Activated effector memory CD4-positive, alpha-beta T cell treated with anti-CD3 and anti-CD28 coated beads, Interleukin-2, amount 50 U/mL, for 16 hours (primary cell): ENCODE results near the gene MAGI2.
"Not testable (repeated sequence)": the region's sequence is repeated elsewhere in the genome, so short reads cannot be mapped to it uniquely, and the experiment has no call there.

Experiments used
- DNase-seq: peaks from one replicate; pipeline ENCODE4 v3.0.0-alpha.2; 2020

The MAGI2 gene

GRCh38 chr7:79019711-79020110 lies 433.8 kb downstream of the MAGI2 start:
- not testable (repeated sequence) for DNase-seq

GRCh38 chr7:79011921-79012320 lies 441.5 kb downstream of the MAGI2 start:
- DNase-seq, result no peak

GRCh38 chr7:79009647-79010046 lies 443.8 kb downstream of the MAGI2 start:
- DNase-seq, result no peak

- DNase-seq, result no peak
These were observed 444.7 kb downstream of the MAGI2 start for GRCh38 chr7:79008786-79009185.

GRCh38 chr7:78996013-78996412 lies 457.5 kb downstream of the MAGI2 start:
- DNase-seq, result no peak

GRCh38 chr7:78993341-78993740 lies 460.1 kb downstream of the MAGI2 start:
- DNase-seq, result no peak

GRCh38 chr7:78985509-78985908 lies 468.0 kb downstream of the MAGI2 start:
- DNase-seq, result no peak

- no peak for DNase-seq
These were observed 470.0 kb downstream of the MAGI2 start for GRCh38 chr7:78983483-78983882.

- DNase-seq, result no peak
These were observed 483.0 kb downstream of the MAGI2 start for GRCh38 chr7:78970440-78970916.

GRCh38 chr7:78968951-78969350 lies 484.5 kb downstream of the MAGI2 start:
- no peak for DNase-seq

GRCh38 chr7:78967561-78967960 lies 485.9 kb downstream of the MAGI2 start:
- DNase-seq, result not testable (repeated sequence)

GRCh38 chr7:78967046-78967445 lies 486.4 kb downstream of the MAGI2 start:
- DNase-seq, result no peak

- DNase-seq, result no peak
These were observed 494.0 kb downstream of the MAGI2 start for GRCh38 chr7:78959477-78959876.

GRCh38 chr7:78955329-78955728 lies 498.1 kb downstream of the MAGI2 start:
- no peak for DNase-seq

- DNase-seq, result no peak
These were observed 499.6 kb downstream of the MAGI2 start for GRCh38 chr7:78953726-78954363.

GRCh38 chr7:78953090-78953489 lies 500.4 kb downstream of the MAGI2 start:
- no peak for DNase-seq

- DNase-seq, result no peak
These were observed 513.8 kb downstream of the MAGI2 start for GRCh38 chr7:78939669-78940068.

- DNase-seq, result no peak
These were observed 528.9 kb downstream of the MAGI2 start for GRCh38 chr7:78924581-78924980.

- DNase-seq, result no peak
These were observed 540.7 kb downstream of the MAGI2 start for GRCh38 chr7:78912781-78913180.

GRCh38 chr7:78906735-78907134 lies 546.7 kb downstream of the MAGI2 start:
- DNase-seq, result no peak

GRCh38 chr7:78905436-78905835 lies 548.0 kb downstream of the MAGI2 start:
- no peak for DNase-seq

GRCh38 chr7:78904983-78905382 lies 548.5 kb downstream of the MAGI2 start:
- DNase-seq, result no peak

- no peak for DNase-seq
These were observed 551.9 kb downstream of the MAGI2 start for GRCh38 chr7:78901566-78901965.

- DNase-seq, result no peak
These were observed 552.7 kb downstream of the MAGI2 start for GRCh38 chr7:78900806-78901205.

GRCh38 chr7:78895393-78895792 lies 558.1 kb downstream of the MAGI2 start:
- no peak for DNase-seq
